Subcutaneous adipose tissue (tissue), 4 donors: ENCODE data around the gene FOXN3. TPM values are rescaled to one million over a fixed set of nuclear protein-coding genes. Genes with fewer than 3 reads are reported as not detected.

Experiments used
- total RNA-seq, 4 donors: library from RNA; depleted of rRNA; stranded (reverse); fragments of >200 nt; gene quantifications; one replicate each; pipeline ENCODE4 v1.1.0, GENCODE V29; 2016
- TF ChIP-seq, protein P1 (sequence below): fragments of 450-650 bp; IDR thresholded peaks from one replicate; pipeline ENCODE4 v1.5.1; 2016; ENCODE audit warnings: low read depth, mild to moderate bottlenecking, control low read depth, antibody characterized with exemption, moderate library complexity

Gene FOXN3
- total RNA-seq, 4 donors from 2014 or later, result 153 to 173 (median 171) TPM

DNA sequence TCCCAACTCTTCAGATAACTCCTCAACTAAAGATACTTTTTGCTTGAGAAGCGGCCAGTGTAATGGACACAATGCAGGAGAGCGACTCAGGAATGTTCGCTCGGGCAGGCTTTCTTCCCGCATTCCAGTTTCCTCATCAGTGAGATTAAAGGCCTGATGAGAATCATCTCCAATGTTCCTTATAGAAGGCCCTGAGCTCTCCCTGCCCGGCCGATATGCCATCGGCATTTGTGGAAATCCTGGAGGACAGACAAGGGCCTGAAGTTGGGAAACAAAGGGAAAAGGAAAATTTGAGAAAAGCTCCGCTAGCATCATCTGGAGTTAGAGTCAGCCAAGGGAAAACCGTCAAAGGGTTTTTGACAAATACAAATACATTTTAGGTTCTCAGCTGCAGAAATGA is 38.0 kb upstream of the FOXN3 start:
- TF ChIP-seq, protein P1, sequence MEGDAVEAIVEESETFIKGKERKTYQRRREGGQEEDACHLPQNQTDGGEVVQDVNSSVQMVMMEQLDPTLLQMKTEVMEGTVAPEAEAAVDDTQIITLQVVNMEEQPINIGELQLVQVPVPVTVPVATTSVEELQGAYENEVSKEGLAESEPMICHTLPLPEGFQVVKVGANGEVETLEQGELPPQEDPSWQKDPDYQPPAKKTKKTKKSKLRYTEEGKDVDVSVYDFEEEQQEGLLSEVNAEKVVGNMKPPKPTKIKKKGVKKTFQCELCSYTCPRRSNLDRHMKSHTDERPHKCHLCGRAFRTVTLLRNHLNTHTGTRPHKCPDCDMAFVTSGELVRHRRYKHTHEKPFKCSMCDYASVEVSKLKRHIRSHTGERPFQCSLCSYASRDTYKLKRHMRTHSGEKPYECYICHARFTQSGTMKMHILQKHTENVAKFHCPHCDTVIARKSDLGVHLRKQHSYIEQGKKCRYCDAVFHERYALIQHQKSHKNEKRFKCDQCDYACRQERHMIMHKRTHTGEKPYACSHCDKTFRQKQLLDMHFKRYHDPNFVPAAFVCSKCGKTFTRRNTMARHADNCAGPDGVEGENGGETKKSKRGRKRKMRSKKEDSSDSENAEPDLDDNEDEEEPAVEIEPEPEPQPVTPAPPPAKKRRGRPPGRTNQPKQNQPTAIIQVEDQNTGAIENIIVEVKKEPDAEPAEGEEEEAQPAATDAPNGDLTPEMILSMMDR, result no peak

DNA sequence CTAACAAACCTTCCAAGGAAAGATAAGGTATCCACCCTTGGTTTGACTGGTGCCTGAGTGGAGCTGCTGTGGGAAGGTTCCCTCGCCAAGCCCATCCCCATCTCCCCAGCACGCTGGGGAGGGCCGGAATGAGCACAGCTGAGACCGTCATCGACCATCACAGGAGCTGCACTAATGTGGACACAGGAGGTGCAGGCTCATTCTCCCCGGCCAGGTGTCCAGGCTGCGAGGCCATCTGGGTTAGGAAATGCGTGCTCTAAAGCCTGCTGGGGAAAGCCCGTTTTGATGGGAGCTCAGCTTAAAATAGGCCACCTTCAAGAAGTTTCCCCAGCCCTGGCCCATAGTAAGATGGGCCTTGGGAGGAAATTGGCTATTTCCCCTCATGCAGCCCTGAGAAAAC is 35.2 kb upstream of the FOXN3 start:
- TF ChIP-seq, protein P1, result no peak

DNA sequence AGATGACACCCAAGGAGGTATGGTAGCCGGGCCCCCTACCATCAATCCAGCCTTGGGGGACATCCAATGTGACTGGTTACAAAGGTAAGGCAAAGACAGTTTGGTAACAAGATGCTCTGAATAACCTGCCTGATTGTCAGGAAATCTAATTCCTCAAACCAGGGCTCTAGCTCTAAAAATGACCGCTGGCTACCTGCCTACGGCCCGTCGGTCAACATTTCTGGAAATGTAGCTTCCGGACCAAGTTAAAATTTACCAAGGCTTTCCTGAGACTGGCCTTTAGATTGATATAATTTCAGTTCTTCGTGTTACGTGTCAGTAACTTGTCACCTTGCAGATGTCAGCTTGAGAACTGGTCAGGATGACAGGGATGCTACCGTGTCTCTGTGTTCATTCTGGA is 34.2 kb upstream of the FOXN3 start:
- TF ChIP-seq, protein P1, result no peak

DNA sequence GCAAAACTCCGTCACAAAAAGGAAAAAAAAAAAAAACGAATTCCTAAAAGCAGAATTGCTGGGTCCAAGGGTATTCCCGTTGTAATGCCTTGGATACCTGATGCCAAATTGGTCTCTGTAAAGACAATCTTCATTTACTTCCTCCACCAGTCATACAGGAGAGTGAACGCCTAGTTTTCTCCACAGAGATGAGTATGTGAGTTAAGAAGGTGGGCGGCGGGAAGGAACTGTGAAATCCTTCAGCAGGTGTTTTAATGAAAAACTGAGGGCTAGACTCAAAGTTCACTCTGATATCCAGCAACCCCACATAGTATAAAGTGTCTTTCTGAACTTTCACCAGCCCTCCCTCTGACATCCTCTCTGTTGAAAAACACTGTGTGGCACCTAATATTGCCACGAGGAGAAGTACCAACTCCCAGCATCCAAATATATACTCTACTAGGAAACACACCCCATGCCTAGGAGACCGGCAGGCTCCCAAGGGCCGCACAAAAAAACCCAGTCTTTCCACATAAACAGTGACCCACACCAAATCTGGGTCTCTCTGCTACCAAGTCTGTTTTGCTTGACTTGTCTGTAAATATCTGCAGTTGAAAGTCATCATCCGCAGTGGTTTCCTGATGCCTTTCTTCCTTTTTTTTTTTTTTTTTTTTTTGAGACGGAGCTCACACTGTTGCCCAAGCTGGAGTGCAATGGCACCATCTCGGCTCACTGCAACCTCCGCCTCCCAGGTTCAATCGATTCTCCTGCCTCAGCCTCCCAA is 30.3 kb upstream of the FOXN3 start:
- TF ChIP-seq, protein P1, result no peak

DNA sequence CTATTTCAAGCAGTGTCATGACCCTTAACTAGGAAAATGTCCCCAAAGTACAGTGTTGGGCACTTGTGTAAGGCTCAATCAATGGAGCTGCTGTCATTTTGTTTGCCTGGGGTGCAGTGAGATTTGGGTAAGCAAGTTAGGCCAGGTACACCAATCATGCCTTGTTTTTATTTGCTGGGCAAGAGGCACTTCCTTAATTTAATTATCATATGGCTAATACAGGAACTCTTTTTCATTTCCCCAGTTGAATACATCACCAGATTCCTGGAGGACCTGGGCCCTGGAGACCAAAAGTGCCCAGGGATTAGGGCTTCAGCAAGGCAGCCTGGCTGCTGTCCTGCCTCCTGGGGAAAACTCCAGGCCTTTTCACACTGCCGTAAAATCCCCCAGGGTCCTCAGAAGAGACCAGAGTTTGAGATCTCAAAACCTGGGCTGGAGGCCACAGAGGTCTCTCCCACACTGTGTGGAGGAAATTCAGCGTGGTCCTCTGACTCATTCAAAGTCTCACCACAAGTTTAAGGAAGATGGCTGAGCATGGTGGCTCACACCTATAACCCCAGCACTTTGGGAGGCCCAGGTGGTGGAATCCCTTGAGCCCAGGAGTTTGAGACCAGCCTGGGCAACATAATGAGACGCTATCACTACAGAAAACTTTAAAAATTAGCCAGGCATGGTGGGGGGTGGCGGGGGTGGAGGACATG is 28.4 kb upstream of the FOXN3 start:
- TF ChIP-seq, protein P1, result no peak

DNA sequence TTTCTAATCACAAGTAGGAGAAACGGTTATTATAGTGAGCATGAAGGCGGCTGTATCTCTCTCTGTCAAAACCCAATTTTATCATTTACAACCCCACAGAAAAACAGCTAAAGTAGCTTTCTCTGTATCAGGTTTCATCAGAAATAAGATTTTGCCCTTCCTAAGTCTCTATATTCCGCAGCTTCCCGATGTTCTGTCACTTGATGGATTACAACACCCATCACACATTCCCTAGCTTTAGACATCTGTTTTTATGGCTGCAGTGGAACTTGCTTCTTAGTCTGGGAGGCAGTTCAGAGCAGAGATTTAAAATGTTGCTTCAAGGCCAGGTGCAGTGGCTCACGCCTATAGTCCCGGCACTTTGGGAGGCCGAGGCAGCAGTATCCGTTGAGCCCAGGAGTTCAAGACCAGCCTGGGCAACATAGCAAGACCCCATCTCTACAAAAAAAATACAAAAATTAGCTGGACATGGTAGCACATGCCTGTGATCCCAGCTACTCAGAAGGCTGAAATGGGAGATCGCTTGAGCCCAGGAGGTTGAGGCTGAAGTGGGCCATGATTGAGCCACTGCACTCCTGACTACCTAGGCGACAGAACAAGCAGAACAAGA is 27.6 kb upstream of the FOXN3 start:
- TF ChIP-seq, protein P1, result no peak

DNA sequence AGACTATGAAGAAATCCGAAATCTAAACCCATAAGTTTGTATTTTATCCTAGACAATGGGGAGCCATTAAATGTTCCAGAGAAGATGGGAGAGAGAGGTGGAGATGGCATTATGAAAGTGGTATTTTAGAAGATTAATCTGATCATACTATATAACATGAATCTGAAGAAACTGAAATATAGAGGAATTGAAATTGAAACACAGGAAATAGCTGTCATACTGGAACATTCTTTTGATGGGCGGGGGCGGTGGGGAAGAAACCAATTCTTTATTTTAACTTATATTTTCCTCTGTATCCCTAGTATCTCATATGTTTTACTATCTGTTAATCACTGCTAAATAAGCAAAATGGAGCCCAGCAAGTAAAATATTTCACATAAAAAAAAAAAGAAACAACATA is 27.0 kb upstream of the FOXN3 start:
- TF ChIP-seq, protein P1, result no peak
